Stimulated activated CD4-positive, alpha-beta T cell treated with anti-CD3 and anti-CD28 coated beads, Interleukin-4, amount 100 ng/mL, for 24 hours (primary cell): ENCODE results near the gene ALOX12B.
A peak's percentile ranks its signal among the peaks of the same experiment; 100 is the strongest.
"Not testable (repeated sequence)": the region's sequence is repeated elsewhere in the genome, so short reads cannot be mapped to it uniquely, and the experiment has no call there.

Experiments used
- DNase-seq: peaks from one replicate; pipeline ENCODE4 v3.0.0-alpha.2; 2020

ALOX12B gene

DNA sequence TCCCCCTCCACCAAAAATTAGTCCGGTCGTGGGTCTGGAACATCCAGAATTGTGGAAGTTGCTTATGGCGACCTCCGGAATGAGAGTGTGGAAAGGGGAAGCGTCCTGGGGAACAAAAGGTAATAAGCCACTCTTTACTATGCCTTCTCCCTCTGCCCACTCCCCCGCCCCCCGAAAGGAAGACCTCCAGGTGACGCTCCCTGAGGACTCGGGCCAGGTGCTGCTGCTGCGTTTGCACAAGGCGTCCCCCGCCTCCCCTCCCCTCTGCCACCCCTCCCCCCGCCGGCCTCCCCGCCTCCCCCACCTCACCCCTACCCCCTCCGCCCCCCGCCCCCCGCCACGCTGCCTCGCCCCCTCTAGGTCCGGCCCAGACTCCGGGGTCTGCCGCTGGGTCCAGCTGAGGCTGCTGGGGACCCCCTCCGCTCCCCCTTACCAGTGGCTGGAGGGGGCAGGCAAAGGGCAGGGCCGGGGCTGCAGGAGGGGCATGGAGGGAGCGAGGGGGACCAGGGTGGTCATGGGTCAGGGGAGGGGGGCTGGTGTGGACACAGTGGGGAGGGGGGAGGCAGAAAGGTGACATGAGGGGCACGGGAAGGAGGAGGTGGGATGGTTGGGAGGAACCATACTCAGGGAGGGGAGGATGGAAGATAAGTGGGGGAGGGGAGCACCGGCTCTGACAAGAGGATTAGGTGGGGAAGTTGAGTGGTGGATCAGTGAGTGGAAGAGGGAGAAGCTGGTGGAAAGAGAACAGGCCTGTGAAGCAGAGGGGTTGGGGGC lies 23.6 kb downstream of the ALOX12B start:
- no peak for DNase-seq

DNA sequence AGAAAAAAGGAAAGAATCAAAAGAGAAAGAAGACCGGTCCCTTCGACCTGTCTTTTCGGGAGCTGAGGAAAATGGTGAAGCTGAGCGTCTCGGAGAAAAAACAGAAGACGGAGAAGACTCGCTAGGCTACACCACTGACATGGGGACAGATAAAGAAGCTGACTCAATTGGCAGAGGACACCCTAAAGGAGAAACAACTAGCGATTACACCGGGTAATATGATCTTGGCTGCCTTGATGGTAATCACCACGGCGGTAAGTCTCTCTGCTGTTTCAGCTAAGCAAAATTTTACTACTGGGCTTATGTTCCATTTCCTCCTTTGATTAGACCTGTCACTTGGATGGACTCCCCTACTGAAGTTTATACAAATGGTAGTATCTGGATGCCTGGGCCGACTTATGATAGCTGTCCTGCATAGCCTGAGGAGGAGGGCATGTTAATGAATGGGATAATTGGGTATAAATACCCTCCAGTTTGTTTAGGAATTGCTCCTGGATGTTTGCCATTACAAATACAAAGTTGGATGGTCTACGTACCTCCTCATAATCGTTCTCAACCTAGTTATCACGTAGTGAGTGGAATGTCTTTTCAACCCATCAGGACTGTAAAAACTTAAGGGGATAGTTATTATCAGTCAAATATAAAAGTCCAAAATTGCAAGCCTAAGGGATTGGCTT lies 24.6 kb downstream of the ALOX12B start:
- DNase-seq, result no peak

DNA sequence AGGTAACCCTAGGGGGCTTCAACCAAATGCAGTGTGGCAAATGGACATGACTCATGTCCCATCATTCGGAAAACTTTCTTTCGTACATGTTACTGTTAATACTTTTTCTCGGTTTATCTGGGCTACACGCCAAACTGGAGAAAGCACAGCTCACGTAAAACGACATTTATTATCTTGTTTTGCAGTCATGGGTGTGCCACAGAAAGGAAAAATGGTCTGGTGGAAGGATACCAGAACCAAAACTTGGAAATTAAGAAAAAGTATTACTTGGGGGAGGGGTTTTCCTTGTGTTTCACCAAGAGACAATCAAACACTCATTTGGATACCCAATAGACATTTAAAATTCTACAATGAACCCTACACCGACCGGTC lies 25.1 kb downstream of the ALOX12B start:
- DNase-seq, result no peak

DNA sequence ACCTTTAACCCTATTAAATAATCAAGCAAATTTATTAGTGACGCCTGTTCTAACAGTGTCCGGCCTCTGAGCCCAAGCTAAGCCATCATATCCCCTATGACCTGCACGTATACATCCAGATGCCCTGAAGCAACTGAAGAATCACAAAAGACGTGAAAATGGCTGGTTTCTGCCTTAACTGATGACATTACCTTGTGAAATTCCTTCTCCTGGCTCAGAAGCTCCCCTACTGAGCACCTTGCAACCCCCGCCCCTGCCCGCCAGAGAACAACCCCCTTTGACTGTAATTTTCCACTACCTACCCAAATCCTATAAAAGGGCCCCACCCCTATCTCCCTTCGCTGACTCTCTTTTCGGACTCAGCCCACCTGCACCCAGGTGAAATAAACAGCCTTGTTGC lies 25.7 kb downstream of the ALOX12B start:
- DNase-seq, result not testable (repeated sequence)

DNA sequence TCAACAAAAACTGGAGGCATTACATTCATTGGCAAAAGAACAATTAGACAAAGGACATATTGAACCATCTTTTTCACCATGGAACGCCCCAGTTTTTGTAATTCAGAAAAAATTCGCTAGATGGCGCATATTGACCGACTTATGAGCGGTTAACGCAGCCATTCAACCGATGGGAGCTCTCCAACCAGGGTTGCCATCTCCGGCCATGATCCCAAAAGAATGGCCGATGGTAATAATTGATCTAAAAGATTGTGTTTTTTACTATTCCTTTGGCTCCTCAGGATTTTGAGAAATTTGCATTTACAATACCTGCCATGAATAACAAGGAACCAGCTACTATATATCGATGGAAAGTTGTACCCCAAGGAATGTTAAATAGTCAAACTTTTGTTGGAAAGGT lies 27.2 kb downstream of the ALOX12B start:
- DNase-seq, result peak; percentile 73

DNA sequence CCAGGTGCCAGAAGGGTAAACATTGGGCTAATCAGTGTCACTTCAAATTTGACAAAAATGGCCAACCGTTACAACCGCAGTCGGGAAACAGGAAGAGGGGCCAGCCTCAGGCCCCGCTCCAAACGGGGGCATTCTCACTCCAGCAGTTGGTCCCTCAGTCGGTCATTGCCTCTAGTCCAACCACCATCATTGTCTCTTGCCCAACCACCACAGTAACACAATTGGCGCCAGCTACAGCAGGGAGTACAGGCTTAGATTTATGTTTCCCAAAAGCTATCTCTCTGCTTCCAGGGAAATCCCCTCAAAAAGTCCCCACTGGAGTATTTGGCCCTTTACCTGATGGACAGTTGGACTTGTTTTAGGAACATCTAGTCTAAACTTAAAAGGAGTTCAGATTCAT lies 28.4 kb downstream of the ALOX12B start:
- no peak for DNase-seq

DNA sequence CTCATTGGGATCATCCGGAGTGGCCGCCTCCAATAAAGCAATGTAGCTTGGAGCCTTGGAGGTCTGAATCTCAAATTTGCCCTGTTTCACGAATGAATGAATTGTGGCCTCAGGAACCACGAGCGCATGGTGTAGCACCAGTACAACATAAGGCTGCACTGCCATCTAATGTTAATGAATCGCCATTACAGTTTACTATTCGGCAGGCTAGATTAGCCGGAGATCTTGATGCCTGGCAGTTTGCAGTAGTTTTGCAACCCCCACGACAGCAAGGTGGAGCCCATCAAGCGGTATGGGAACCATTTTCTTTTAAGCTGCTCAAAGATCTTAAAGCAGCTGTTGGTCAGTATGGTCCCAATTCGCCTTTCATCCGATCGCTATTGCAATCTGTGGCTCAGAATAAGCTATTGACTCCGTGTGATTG lies 29.8 kb downstream of the ALOX12B start:
- peak; percentile 63 for DNase-seq

DNA sequence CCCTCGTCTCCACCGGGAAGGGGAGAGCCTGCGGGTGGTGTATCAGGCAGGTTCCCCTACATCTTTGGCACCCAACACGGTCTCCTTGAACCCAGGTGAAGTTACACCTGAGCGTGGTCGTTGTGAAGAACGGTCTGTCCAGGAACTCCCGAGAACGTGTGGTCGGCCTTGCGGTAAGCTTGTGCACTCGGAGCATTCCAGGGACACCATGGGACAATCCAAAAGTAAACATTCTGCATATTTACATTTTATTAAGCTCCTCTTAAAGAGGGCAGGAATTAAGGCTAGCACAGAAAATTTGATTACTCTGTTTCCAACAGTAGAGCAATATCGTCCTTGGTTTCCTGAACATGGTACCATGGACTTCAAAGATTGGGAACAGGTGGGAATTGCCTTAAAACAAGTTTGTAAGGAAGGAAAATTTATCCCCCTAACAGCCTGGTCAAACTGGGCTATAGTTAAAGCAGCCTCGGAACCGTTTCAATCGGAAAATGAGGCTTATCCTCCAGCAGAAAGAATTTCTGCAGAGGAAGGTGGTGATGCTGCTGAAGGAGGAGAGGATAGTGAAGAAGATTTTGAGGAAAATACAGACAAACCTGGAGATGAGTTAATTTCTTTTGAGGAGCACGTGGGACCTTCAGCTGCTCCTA lies 30.4 kb downstream of the ALOX12B start:
- DNase-seq, result no peak

DNA sequence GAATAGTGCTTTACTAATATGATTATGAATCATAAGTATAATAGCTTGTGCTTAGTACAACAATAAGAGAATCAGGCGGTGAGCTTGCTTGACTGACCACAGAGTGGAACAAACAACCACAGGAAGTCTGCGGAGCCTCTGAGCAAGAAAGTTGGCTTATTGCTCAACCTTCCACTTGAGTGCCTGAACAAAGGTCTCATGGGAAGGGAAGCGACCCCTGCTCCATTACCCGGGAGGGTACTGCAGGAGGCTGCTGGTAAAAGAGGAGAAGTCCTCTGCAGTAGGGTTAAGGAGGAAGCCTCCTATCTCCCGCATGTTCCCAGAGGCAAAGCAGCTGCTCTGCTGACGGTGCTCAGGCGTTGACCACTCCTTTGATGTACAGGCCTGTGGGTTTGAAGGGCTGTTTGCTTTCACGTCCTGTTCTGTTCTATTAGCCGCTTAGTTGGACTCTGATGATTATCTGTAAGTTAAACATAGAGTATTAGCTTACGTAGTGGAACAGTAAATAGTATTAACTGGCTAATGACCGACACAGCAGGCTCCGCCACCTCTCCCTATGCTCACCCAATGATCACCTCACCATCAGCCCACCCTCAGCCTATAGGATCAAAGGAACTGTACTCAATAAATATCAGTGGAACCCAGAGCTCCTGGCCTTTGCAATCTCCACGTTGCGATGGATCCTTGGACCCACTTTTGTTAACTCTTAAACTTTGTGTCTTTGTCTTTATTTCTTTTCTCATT lies 31.1 kb downstream of the ALOX12B start:
- peak; percentile 19 for DNase-seq

DNA sequence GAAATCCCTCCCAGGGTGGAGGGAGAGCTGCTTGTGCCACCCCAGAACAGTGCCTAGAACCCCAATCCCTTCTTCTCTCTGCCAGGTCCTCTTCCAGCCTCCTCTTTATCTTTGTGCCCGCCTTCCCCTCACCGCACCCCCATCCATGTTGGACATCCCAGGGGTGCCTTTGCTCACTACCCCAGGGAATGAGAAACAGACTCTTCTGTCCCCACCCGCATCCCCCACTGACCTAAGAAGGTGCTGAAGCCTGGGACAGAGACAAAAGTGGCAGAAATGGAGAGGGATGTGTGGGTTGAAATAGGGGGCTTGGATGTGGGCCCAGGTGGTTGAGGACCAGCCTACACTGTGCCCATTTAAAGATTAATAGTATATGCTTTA lies 31.7 kb downstream of the ALOX12B start:
- DNase-seq, result no peak

DNA sequence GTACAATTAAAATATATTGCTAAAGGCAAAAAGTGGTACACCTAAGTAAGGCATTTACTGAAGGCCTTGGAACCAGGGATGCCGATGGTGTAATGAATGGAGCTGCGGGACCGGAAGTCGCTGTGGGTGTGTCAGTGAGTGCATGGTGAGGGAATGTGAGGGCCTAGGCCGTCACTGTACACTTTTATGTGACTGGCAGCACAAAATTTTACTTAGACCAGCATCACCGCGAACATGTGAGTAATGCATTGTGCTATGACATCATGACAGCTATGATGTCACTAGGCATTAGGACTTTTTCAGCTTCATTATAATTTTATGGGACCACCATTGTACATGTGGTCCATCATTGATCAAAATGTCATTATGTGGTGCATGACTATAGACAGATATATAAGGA lies 33.9 kb downstream of the ALOX12B start:
- no peak for DNase-seq

DNA sequence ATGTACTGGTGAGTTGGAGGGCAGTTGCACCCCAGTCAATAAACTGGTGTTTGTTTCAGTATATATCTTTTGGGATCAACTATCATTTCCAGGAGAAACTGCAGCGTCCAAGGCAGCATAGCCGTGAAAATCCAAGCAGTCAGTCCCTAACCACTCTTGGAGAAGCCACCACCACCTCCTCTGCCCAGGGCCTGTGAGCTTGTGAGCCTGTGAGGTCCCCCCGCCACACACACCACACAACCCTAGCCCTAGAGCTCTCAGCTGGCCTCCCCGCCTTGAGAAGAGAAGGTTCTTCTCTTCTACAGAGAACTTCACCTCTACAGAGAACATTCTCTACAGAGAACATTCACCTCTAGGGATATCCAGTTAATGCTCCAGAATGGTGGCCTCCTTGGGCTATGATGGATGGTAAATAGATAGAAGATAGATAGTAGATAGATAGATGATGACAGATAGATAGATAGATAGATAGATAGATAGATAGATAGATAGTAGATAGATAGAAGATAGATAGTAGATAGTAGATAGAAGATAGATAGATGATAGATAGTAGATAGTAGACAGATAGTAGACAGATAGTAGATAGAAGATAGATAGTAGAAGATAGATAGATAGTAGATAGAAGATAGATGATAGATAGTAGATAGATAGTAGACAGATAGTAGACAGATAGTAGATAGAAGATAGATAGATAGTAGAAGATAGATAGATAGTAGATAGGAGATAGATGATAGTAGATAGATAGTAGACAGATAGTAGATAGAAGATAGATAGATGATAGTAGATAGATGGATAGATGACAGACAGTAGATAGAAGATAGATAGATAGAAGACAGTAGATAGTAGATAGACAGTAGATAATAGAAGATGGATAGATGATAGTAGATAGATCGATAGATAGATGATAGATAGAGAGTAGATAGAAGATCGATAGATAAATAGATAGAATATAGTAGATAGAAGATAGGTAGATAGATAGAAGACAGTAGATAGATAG lies 35.0 kb downstream of the ALOX12B start:
- DNase-seq, result no peak

DNA sequence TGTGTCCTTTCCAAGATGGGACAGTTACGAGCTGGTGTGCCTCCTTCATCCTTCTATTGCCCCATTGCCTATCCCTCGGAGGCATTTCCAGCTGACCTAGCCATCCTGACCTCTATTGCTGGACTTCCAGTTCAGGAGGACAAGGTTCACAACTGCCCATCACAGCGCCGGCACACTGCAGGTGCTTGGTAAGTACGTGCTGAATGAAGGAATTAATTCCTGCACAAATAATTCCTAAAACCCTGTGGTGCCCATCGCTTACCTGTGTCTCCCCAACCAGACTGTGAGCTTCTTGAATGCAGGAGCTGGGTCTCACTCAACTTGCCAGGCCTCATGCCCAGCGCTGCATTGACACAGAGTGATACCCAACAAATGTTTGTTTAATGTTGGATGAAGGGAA lies 35.7 kb downstream of the ALOX12B start:
- DNase-seq, result no peak

DNA sequence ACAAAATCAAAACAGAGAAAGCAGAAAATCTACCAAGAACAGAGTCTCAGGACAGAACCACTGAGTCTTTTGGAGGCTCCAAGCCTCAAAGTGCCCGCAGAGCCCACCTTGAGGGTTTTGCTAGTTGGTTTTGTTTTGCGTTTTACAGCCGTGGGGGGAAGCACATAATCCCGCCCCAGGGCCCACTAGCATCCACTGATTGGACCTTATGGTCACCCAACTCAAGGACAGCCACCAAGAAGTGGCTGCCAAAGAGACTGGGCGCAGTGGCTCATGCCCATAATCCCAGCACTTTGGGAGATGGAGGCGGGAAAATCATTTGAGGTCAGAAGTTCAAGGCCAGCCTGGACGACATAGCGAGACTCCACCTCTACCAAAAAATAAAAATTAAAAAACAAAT lies 38.8 kb downstream of the ALOX12B start:
- DNase-seq, result no peak

DNA sequence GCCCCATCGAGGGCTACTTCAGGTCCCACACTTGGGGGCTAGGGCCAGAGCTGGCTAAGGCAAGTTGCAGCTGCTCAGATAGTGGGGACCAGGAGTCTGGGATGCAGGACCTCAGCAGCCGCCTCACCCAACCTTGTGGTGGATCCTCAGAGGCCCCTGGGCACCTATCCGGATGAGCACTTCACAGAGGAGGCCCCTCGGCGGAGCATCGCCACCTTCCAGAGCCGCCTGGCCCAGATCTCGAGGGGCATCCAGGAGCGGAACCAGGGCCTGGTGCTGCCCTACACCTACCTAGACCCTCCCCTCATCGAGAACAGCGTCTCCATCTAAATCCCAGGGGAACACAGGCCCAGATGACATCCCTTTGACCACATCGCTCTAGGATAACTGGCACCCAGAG lies 39.3 kb downstream of the ALOX12B start:
- DNase-seq, result no peak

DNA sequence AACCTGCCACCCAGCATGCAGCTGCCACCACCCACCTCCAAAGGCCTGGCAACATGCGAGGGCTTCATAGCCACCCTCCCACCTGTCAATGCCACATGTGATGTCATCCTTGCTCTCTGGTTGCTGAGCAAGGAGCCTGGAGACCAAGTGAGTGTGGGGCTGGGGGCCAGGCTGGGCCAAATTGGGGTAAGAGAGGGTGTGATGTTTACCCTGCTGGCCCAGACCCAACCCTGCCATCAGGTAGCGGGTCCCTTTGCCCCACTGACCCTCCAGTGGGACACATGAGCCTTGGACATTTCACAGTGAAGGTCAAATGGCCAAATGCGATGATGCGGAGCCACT lies 39.8 kb downstream of the ALOX12B start:
- no peak for DNase-seq

DNA sequence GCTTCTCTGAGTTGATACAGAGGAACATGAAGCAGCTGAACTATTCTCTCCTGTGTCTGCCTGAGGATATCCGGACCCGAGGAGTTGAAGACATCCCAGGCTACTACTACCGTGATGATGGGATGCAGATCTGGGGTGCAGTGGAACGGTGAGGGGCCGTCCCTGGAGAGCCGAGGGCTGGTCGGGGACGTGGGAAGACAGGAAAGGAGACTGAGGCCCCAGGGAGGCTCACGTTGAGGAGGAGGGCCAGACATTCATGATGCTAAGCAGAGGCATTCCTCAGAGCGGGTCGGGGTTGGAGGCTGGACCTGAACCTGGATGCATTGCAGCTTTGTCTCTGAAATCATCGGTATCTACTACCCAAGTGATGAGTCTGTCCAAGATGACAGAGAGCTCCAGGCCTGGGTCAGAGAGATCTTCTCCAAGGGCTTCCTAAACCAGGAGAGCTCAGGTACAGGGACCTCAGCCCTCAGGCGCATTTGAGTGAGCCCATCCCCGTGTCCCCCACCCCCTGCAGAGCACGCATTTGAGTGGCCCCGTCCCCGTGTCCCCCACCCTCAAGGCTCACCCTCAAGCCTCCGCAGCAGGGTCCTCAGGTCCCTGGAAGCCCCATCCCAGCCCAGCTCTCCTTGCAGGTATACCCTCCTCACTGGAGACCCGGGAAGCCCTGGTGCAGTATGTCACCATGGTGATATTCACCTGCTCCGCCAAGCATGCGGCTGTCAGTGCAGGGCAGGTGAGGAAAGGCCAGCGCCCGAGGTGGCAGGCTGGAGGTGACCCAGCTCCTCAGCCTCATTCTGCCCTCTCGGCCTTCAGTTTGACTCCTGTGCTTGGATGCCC lies 40.4 kb downstream of the ALOX12B start:
- DNase-seq, result no peak

DNA sequence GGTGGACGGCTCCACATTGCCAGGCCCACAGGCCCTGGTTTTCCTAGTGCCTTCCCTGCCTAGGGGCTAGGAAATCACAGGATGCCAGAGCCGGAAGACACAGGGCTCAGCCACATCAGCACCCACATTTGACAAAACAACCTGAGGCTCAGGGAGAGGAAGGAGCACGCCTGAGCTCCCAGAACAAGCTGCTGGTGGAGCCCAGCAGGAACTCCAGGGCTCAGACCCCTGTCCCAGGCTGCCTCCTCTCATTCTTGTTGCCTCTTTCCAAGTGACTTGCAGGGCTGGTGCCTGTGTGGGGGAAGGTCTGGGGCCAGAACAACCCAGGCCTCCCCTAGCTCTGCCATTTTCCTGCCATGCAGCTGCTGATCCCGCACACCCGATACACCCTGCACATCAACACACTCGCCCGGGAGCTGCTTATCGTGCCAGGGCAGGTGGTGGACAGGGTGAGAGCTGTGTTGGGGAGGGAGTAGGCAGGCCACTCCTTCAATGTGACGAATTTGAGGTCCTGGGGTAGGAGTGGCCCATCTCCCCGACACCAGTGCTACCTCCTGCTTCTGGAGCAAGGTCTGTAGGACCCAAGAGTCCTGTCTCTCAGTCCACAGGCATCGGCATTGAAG lies 41.1 kb downstream of the ALOX12B start:
- DNase-seq, result no peak

DNA sequence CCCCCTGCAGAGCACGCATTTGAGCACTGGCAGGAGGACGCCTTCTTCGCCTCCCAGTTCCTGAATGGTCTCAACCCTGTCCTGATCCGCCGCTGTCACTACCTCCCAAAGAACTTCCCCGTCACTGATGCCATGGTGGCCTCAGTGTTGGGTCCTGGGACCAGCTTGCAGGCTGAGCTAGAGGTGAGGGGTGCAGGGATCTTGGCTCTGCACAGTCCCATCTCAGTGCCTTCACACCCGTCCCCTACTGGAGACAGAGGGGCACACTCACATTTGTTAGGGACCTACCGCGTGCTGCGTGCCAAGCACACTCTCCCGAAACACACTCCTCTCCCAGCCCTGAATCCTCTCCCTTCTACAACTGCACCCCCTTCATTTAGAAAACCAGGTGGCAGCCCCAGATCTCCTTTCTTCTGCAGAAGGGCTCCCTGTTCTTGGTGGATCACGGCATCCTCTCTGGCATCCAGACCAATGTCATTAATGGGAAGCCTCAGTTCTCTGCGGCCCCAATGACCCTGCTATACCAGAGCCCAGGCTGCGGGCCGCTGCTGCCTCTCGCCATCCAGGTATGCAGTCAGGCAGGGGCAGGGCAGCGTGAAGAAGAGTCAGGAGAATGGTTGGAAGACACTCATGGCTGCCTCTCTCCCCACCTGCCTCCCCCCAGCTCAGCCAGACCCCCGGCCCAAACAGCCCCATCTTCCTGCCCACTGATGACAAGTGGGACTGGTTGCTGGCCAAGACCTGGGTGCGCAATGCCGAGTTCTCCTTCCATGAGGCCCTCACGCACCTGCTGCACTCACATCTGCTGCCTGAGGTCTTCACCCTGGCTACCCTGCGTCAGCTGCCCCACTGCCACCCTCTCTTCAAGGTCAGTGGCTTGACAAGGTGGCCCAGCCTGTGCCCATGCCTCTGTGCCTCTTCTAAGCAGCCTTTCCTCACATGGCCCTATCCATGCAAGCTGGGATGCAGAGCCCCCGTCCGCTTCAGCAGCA lies 42.4 kb downstream of the ALOX12B start:
- DNase-seq, result no peak

DNA sequence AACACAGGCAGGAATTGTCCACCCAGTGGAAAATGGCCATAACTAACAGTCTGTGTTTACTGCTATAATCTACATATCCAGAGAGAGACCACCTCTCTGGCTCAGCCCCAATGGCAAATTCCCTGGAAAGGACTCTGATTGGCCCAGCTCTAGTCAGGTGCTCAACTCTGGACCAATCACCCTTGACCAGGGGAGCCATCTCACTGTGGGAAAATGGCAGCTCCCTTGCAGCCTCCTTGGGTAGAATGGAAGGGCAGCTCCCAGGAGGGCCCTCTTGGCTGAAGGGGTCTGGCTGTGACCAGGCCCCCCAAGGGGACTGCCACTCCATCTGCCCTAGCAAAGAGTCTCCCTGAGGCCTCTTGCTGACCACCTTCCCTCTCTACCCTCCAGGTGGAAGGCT lies 45.5 kb downstream of the ALOX12B start:
- no peak for DNase-seq
